ENCODE results near the gene HOGA1. TPM values are rescaled to one million over a fixed set of nuclear protein-coding genes. Genes with fewer than 3 reads are reported as not detected.

HOGA1 gene
- total and polyA plus RNA-seq, 2 of the 13 experiments (the other 11 are each of a cell fraction or from before 2014, with no cell fraction given), result 7.6 to 19.5 TPM

GRCh38 chr10:97572214-97572989 lies 11.8 kb upstream of the HOGA1 start, which contains the start of gene ANKRD2 (continued):
- TF ChIP-seq, protein P1, sequence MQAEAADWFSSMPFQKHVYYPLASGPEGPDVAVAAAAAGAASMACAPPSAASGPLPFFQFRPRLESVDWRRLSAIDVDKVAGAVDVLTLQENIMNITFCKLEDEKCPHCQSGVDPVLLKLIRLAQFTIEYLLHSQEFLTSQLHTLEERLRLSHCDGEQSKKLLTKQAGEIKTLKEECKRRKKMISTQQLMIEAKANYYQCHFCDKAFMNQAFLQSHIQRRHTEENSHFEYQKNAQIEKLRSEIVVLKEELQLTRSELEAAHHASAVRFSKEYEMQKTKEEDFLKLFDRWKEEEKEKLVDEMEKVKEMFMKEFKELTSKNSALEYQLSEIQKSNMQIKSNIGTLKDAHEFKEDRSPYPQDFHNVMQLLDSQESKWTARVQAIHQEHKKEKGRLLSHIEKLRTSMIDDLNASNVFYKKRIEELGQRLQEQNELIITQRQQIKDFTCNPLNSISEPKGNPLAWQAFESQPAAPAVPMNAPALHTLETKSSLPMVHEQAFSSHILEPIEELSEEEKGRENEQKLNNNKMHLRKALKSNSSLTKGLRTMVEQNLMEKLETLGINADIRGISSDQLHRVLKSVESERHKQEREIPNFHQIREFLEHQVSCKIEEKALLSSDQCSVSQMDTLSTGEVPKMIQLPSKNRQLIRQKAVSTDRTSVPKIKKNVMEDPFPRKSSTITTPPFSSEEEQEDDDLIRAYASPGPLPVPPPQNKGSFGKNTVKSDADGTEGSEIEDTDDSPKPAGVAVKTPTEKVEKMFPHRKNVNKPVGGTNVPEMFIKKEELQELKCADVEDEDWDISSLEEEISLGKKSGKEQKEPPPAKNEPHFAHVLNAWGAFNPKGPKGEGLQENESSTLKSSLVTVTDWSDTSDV (CRISPR knock-in tag; IDR thresholded peaks at IDR 0.05), result no peak
- peak; percentile 48; the same call in 1 of the 2 replicates for TF ChIP-seq ZNF788 (CRISPR knock-in tag; IDR thresholded peaks at IDR 0.05; ENCODE audit: borderline replicate concordance)
- no peak for TF ChIP-seq ZNF205 (CRISPR knock-in tag; IDR thresholded peaks at IDR 0.05)
- no peak for TF ChIP-seq ETV5 (CRISPR knock-in tag; IDR thresholded peaks at IDR 0.05; ENCODE audit: borderline replicate concordance)
- no peak for TF ChIP-seq ATF7 (IDR thresholded peaks at IDR 0.05)
- no peak for TF ChIP-seq ATF7 (CRISPR knock-in tag; IDR thresholded peaks at IDR 0.05)
- TF ChIP-seq SMC3 (IDR thresholded peaks at IDR 0.05; ENCODE audit: low read length), result peak; percentile 92
- TF ChIP-seq HCFC1 (IDR thresholded peaks at IDR 0.05; ENCODE audit: low read depth, low read length), result no peak
- no peak for TF ChIP-seq IKZF1 (IDR thresholded peaks at IDR 0.05)
- no peak for TF ChIP-seq ZNF235 (CRISPR knock-in tag; IDR thresholded peaks at IDR 0.05; ENCODE audit: borderline replicate concordance)
- TF ChIP-seq, protein P2, sequence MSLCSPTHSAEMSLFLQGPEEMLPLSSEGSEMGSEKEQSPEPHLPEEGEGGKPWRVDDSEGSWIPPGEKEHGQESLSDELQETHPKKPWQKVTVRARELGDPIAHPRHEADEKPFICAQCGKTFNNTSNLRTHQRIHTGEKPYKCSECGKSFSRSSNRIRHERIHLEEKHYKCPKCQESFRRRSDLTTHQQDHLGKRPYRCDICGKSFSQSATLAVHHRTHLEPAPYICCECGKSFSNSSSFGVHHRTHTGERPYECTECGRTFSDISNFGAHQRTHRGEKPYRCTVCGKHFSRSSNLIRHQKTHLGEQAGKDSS (CRISPR knock-in tag; IDR thresholded peaks at IDR 0.05; ENCODE audit: borderline replicate concordance, low read depth), result peak; percentile 17; the same call in 1 of the 2 replicates
- TF ChIP-seq, protein P3, sequence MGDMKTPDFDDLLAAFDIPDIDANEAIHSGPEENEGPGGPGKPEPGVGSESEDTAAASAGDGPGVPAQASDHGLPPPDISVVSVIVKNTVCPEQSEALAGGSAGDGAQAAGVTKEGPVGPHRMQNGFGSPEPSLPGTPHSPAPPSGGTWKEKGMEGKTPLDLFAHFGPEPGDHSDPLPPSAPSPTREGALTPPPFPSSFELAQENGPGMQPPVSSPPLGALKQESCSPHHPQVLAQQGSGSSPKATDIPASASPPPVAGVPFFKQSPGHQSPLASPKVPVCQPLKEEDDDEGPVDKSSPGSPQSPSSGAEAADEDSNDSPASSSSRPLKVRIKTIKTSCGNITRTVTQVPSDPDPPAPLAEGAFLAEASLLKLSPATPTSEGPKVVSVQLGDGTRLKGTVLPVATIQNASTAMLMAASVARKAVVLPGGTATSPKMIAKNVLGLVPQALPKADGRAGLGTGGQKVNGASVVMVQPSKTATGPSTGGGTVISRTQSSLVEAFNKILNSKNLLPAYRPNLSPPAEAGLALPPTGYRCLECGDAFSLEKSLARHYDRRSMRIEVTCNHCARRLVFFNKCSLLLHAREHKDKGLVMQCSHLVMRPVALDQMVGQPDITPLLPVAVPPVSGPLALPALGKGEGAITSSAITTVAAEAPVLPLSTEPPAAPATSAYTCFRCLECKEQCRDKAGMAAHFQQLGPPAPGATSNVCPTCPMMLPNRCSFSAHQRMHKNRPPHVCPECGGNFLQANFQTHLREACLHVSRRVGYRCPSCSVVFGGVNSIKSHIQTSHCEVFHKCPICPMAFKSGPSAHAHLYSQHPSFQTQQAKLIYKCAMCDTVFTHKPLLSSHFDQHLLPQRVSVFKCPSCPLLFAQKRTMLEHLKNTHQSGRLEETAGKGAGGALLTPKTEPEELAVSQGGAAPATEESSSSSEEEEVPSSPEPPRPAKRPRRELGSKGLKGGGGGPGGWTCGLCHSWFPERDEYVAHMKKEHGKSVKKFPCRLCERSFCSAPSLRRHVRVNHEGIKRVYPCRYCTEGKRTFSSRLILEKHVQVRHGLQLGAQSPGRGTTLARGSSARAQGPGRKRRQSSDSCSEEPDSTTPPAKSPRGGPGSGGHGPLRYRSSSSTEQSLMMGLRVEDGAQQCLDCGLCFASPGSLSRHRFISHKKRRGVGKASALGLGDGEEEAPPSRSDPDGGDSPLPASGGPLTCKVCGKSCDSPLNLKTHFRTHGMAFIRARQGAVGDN (CRISPR knock-in tag; IDR thresholded peaks at IDR 0.05), result peak; percentile 60
- TF ChIP-seq ZNF609 (CRISPR knock-in tag; IDR thresholded peaks at IDR 0.05; ENCODE audit: borderline replicate concordance), result no peak
- 0 out of 2 replicates have a peak, but pooled peaks have one; percentile 37 for TF ChIP-seq KDM2A (CRISPR knock-in tag; IDR thresholded peaks at IDR 0.05; ENCODE audit: borderline replicate concordance, low read depth)
- TF ChIP-seq ZNF792 (CRISPR knock-in tag; IDR thresholded peaks at IDR 0.05), result no peak
- TF ChIP-seq CBFB (CRISPR knock-in tag; IDR thresholded peaks at IDR 0.05), result no peak
- no peak for TF ChIP-seq ZNF274 (CRISPR knock-in tag; IDR thresholded peaks at IDR 0.05)
- no peak for TF ChIP-seq EED (CRISPR knock-in tag; IDR thresholded peaks at IDR 0.05)

Data from HepG2 (cell line).